M059J (cell line): ENCODE data around the gene LYL1. TPM values are rescaled to one million over a fixed set of nuclear protein-coding genes. Genes with fewer than 3 reads are reported as not detected.

Source experiments
- DNase-seq: peaks from one replicate; pipeline ENCODE4 v3.0.0-alpha.2; 2012; ENCODE audit warnings: low read depth
- total RNA-seq: library from RNA; depleted of rRNA; stranded (reverse); fragments of >200 nt; shearing (Covaris generic); gene quantifications from 2 replicates; pipeline ENCODE4 v1.2.3, GENCODE V29; 2014

The LYL1 gene
- total RNA-seq, 1 experiment from 2014 or later, result not detected

DNA sequence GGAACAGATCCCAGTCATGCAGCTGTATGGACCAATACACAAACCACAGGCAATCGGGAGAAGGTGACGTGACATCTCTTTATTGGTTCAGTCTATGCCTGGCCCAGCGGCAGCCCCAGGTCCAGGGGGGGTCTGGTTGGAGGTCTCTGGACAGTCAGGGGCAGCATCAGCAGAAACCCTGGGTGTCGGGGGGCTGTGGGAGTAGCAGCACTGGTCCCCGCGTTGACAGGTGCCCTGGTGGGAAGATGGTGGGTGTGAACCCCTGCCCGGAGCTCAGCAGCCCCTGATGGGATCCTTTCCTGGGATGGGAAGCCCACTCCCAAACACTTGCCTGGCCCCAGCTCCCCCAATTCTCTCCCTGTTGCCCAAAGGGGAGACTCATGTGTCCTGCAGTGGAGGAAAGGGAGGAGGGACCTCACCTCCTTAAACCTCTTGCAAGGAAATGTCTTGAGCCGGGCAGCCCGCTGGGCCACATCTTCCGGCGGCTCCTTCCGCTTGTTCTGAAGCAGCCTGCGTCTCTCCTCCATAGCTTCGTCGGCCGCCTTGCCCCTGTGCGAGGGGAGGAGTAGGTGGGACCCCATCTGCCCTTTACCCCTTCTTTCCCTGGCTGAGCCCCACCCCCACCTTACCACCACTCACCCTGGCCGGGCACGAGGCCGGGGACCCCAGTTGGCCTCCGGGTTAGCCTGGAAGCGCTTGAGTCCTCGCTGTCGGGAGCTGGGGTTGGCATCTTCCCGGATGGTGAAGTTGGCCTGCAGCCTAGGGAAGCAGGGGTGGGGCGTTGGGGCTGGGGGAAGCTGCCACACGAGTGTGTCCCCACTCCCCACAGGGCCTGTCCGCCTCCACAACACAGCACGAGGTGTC is 2.4 kb upstream of the LYL1 start:
- DNase-seq, result no peak

DNA sequence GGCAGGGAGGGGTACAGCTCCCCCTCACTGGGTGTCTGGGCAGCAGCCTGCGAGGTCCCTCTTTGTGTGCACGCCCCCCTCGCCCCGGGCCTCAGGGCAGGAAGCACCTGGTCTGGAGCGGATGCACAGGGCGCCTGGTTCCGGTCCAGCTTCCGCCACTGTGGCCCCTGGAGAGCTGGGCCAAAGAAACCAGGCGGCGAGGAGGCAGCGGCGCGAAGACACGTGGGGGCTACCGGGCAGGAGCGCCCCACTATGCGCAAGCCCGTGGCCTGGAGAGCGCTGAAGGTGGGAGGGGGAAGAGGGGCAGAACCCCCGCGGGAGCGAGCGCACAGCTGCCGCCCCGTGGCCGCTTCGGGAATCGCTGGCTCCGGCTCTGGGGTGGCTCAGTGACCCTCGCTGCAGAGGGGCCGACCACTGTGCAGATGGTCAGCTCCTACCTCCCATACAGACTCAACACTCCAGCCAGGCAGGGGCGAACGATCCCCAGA is 1.7 kb upstream of the LYL1 start:
- no peak for DNase-seq

DNA sequence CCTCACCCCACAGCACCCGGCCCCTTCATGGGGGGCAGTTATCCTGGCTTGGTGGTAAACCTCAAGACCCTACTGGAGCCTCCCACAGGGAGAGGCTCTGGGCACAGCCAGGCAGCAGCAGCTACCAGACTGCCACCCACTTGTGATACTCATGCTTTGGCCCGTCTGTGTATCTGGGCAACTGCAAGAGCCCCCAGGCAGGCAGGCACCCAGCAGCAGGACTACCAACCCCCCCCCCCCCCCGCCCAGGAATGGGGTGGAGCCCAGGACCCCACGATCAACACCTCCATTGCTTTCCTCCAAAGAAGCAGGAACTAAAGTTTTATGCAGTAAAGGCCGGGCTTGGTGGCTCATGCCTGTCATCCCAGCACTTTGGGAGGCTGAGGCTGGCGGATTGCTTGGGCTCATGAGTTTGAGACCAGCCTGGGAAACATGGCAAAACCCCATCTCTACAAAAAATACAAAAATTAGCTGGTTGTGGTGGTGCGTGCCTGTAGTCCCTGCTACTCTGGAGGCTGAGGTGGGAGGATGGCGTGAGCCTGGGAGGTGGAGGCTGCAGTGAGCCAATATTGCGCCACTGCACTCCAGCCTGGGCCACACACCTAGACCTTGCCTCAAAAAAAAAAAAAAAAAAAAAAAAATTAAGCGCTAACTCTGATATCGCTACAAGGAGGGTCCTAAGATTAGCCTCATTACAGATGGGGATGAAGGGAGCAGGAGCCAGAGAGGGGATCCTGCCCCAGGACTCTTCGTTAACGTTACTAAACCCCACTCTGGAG is 1.1 kb upstream of the LYL1 start:
- no peak for DNase-seq

DNA sequence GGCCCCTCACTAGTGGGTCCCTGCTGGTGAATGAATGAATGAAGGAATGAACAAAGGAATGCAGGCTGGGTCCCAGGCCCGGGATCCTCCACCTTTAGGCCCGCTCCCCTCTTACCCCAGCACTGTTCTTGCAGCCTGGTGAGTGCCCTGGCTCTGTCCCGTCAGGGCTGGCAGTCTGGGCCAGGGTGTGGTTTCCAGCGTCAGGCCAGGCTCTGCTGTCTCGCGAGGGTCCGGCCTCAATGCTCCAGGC is 317 bp downstream of the LYL1 start:
- DNase-seq, result no peak

DNA sequence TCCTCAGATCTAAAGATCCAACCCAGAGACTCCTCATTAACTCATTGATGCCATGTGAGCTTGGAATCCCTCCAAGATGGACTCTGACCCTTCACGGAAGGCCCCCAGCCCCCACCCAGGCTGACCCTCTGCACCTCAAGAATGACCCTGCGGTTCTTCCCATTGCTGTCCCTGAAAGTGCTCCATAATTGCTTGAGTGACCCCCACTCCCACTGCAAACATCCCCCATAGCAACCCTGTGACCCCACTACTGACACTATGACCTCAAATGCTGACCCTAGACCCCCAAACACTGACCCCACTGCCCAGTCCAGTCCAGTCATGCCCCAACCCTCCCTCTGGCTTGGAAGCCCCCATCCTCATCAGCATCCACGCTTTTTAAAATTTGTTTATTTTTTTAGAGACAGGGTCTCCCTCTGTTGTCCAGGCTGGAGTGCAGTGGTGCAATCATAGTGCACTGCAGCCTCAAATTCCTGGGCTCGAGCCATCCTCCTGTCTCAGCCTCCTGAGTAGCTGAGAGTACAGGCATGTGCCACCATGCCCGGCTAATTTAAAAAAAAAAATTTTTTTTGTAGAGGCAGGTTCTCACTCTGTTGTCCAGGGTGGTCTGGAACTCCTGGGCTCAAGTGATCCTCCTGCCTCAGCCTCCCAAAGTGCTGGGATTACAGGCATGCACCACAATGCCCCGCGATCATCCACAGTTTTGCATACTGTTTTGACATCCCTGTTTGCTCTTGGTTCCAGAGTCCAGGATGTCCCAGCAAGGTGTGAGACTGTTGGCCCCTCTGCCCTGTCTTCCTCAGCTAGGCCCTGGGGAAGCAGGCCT is 855 bp downstream of the LYL1 start:
- DNase-seq, result no peak

DNA sequence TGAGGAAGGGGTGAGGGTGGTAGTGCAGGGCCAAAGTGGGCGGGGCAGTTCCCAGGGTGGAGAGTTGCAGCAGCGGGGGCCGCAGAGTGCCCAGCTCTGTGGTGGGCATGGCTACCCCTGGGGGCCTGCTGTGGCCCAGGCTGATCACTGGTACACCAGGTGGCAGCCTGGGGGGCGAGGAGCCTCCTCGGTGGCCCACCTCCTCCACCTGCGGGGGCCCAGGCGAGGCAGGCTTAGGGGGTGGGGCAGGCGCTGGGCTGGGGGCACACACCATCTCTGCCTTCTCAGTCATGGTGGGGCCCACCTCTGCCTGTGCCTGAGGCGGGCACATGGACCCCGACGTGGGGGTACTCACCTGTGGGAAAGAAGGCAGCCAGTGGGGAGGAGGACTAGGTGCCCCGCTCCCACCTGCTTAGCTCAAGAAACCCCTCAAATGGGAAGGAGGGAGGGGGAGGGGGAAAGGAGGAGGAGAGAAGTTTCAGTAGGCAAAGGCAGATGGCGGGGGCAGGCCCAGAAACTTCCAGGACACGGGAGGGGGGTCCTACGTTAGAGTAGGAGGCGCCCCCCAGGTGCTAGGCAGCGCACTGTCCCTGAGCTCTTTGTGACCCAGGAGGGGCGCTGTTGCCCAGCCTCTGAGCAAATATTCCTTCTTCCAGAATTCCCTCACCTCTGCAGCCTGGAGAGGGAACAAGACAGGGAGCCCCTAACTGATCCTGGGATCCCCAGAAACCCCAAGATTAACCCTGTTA is 1.6 kb downstream of the LYL1 start:
- no peak for DNase-seq

DNA sequence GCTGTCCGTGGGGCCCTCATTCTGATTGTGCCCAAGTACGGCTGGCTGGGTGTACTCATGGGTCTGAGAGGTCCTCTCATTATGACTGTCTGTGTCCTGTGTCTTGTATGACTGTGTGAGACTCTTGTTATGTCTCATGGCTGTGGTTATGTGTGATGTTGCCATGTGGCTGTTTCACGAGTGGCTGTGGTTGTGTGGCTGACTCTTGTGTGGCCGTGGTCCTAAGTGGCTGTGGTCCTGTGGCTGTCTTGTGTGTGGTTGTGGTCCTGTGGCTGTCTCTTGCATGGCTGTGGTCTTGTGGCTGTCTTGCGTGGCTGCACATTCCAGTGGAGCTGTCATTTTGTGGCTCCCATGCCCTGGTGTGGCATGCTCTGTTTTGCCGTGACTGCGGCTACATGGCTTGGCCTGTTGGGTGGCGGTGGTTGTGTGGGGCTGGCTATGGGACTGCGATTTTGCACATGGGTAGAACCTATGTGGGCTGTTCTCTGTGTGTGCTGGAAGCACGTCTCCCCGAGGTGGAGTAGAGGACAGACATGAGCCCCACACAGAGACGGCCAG is 2.5 kb downstream of the LYL1 start:
- no peak for DNase-seq

DNA sequence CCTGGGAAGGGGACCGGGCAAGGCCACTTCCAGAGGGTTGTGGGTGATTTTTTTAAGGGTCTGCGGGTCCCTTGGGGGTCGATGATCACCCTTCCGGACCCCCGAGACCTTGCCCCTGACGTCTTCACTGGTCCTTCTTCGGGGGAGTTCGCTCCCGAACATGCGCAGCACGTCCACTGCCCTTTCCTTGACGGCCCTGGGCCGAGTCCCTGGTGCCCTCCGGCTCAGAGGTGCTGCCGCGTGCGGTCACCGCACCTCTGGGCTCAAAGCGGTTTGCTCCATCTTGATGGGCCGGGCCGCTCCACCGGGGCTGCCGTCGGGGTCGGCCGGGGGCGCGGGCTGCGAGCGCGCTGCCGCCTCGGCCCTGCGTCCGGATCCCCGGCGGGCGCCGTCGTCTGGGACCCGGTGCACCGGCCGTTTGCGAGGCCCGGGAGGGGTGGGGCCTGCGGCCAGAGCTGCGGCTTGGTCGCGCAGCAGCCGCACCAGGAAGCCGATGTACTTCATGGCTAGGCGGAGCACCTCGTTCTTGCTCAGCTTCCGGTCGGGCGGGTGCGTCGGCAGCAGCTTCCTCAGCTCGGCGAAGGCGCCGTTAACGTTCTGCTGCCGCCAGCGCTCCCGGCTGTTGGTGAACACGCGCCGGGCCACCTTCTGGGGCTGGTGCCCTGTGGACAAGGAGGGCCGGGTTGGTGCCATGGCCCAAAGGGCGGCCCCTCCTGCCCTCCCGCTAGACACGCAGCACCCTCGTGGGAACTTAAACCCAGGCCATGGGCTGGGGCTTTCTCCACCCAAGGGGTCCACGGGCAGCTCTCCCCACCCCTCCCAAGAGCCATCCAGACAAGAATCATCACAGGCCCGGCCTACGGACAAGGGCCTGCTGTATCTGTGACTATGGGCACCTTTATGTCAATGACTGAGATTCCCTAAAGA is 3.3 kb downstream of the LYL1 start:
- no peak for DNase-seq

DNA sequence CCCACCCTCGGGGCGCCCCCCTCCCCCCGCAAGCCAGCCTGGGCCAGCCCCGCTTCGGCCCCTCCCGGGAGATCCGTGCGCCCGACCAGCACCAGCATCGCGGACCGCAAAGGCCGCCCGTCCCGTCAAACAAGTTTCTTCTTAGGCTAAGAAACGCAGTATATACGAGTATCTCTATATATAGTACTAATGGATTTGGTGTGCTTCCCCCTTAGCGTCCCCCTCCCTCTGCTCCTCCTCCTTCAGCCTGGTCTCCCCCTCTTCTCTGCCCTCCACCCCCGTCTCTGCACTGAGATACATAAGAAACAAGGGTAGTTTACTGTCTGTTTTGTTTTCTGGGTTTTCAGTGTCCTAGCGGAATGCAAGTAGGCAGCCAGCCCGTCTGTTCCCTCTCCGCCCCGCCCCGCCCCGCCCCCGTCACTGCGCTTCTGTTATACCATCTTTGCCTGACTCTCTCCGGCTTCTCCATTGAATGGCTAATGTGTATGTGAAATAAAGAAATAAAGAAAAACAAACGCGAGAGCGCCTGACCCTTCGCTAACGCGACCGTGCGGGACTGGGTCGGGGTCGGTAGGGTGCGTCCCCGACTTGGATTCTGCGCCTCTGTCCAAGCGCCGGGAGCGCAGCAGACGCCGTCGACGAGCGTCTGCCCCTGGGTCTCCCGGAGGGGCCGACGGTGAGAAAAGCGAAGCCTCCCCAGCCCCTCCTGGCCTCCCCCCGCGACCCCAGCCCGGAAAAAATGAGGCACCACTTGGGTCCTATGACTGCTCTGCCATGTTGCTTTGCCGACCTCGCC is 4.2 kb downstream of the LYL1 start:
- DNase-seq, result no peak

DNA sequence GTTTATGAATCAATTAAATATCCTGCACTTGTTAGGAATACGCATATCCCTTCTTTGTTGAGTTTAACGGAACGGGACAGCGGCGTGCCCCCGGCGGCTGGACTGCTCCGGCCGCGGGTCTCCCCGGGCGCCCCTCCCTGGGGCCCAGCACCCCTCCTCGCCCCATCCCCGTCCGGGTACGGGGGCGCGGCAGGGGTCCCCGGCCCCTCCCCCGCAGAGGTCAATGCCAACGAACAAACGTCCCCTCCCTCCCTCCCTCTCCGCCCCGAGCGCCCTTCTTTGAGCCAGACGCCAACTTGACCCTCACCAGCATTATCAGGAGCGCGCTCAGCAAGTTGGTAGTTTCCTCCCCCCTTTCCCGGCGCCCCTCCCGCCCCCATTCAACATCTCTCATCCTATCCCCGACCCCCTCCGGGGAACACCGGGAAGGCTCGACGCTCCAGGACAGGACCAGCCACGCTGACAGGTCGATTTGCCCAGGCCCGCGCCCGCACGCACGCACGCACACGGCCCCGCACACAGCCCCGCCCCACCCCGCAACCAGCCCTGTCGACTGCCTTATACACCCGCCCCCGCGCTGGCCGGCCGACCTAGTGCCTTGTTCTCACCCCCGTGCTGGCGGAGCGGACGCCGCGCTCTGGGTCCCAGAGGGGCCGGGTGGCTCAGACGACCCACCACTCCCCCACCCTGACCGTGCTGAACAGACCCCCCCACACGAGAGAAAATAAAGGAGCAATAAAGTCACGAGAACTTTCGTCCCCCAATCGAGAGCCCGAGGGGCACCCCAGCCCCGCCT is 5.0 kb downstream of the LYL1 start:
- DNase-seq, result no peak

DNA sequence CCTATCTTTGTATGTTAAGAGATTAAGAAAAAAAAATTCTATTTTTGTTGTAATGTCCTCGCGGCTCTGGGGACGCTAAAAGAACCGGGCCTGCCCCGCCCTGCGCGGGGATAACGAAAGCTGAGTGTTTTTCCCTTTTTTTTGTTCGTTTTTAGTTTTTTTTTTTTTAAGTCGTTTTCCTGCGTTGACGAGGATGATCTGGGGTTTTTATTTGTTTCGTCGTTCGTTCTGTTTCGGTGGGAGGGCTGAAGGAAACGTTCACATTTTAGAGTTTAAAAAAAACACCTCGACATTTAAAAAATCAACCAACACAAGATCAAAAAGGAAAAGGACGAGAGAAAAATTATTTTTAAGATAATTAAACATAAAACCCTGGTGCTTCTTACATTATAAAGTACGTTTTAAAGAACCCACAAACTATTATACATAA is 5.6 kb downstream of the LYL1 start:
- no peak for DNase-seq

DNA sequence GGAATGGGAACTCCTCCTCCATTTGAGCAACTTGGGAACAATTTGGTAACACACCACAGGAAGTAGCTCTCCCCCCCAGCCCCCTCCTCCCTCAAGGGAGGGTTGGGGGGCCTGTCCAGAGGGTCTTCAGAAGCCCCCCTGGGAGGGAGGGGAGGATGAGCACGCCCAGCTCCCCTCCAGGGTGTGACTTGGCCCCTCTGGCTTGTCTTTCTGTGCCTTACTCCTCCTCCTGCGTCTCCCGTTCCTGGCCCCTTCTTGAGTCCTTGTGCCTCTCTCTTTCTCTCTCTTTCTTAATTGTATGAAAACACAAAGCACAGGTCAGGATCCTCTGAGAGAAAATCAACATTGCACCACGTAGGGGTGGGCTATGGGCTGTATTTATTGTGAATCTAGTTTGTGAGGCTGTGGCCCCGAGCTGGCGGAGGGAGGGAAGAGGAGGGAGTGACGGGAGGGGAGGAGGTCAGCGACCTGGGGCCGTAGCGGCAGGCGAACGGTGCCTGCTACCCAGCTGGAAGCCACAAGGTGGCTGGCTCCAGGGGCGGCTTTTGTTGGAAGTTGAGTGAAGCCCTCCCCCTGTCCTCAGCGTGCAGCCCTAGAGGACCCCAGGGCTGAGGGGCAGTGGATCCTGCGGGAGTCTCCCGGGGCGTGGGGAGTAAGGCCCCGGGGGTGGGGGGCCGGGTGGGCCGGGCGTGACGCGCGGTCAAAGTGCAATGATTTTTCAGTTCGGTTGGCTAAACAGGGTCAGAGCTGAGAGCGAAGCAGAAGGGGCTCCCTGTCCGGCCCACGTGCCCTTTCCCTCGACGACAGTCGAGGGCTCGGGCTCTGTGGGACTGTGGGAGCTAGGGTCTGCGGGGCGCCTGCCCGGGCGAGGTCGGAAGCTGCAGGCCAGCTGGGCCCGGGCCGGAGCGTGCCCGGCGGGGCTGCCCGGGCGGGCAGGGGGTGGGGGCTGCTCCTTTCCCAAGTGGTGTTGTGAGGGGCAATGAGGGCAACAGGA is 6.4 kb downstream of the LYL1 start:
- DNase-seq, result no peak

DNA sequence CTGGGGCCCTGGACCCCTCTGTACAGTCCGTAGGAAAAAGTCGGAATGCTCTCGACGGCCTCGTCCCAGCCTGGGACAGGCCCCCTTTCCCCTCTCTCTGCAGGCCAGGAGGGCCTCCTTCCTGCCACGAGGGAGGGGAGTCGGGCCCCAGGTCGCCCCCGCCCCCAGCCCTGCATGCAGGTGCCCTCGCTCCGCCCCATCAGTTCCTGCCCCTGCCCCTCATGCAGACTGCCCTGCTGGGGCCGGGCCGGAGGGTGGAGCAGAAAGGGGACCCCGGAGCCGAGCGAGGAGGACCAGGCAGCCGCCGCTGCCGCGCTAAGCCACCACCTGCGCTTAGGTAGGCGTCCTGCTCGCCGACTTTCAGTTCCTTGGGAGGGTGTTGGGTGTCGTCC is 7.3 kb downstream of the LYL1 start:
- DNase-seq, result no peak

DNA sequence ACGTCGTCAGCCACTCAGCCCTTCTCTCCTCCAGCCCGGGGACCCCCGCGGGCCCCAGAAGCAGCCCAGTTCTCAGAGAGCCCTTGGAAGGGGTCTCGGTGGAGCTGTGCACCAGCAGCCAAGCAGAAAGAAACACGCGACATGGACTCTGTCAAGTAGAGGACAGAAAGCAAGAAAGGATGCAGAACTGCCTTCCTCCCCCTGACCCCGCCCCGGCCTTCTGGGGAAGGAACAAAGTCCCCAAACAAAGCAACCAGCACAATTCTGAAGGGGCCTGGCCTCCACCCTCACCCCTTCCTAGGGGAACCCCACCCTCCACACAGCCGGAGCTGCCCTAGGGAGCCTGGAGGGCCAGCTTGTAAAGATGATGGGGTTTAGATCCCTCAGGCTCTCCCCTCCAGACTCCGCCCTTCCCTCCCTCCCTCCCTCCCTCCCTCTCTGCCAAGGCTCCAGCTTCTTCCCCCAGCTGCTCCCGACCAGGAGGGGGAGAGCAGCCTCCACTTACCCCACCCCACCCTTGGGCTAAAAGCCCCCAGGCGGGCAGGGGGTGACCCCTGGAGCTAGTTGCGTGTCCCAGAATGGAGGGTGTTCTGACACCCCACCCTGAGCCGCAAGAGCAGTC is 7.8 kb downstream of the LYL1 start:
- DNase-seq, result no peak

DNA sequence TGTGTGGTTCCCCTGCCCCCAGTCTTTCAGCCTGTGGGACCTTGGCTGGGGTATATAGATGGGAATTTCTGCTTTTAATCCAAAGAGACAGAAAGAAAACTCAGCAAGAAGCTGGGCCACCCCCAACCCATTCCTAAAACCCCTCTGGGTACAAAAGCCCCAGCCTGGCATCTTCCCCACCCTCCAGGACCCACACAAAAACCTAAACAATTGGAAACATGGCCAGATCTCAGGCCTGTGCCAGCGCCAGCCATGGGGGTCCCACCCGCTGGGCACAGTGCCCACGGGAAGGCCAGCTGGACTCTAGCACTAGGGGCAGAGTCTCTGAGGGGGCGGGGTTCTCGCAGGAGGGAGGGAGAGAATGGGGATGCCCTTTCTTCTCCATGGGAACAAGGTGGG is 8.6 kb downstream of the LYL1 start:
- DNase-seq, result no peak

DNA sequence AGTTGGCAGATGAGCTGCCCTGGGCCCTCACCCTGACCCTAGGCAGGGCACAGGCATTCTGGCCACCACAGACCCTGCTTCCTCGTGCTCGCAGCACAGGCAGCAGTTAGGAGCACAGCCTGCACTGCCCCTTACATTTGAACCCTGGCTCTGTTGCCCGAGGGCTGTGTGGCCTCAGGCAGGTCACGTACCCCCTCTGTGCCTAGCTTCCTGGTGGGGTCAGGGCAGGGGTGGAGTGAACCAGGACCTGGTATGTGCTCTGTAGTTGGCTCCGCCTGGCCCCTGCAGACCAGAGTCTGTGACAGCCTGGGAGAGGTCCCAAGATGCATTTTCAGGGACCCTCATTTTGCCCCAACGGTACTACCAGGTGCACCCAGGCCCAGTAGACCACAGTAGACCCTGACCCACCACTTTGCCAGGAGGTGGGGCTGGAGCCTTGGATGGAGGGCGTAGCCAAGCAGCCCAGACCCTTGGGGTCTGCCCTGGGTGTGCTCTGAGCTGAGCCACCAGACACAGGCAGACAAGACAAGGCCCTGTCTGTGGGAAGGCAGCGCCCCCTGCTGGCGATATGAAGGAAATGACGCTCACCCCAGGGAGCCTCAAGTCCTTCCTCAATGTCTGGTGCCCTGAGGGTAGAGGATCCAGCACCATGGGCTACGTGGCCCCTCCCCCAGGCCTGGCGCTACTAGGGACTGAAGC is 9.1 kb downstream of the LYL1 start:
- peak; percentile 76 for DNase-seq
